ENCODE results near the gene VSIG1. TPM values are rescaled to one million over a fixed set of nuclear protein-coding genes. Genes with fewer than 3 reads are reported as not detected.
A peak's percentile ranks its signal among the peaks of the same experiment; 100 is the strongest.

Gene VSIG1
- total and polyA plus RNA-seq, 10 of the 15 experiments (the other 5 are each of a cell fraction or from before 2014, with no cell fraction given) = 0.04 to 0.08 (median 0.06) TPM; not detected in 7

GRCh38 chrX:107996124-107996523, 48.7 kb upstream of the VSIG1 start (continued):
- TF ChIP-seq RELB (IDR thresholded peaks at IDR 0.05; ENCODE audit: low read depth) = no peak

- TF ChIP-seq CEBPZ (IDR thresholded peaks at IDR 0.05; ENCODE audit: low read depth, low read length) (no peak), HDAC6 (IDR thresholded peaks at IDR 0.05; ENCODE audit: unreplicated experiment) (no peak), CHD2 (IDR thresholded peaks at IDR 0.05; ENCODE audit: borderline replicate concordance, low read depth, low read length) (no peak), ASH2L (IDR thresholded peaks at IDR 0.05; ENCODE audit: borderline replicate concordance, low read depth) (no peak), CBX5 (IDR thresholded peaks at IDR 0.05; ENCODE audit: low read depth) (no peak), FOXK2 (IDR thresholded peaks at IDR 0.05) (no peak), RUNX3 (IDR thresholded peaks at IDR 0.05; ENCODE audit: low read length) (no peak), ZNF384 (IDR thresholded peaks at IDR 0.05; ENCODE audit: borderline replicate concordance, low read depth, low read length) (no peak), ESRRA (IDR thresholded peaks at IDR 0.05; ENCODE audit: low read length) (no peak), USF1 (IDR thresholded peaks at IDR 0.05; ENCODE audit: borderline replicate concordance, extremely low read length, insufficient read depth, low read depth, low read length) (no peak)
- Histone ChIP-seq H3K4me1 (ENCODE audit: control insufficient read depth, insufficient read depth, low read length) (no peaks in the 10 kb centered on the region), H3K4me2 (ENCODE audit: control insufficient read depth, insufficient read depth) (no peak overlapping the region), H3K9me3 (replicated peaks; ENCODE audit: control insufficient read depth, insufficient read depth, low read length) (no peaks in the 10 kb centered on the region; the same call in 2 of the 3 replicates), H3K27me3 (replicated peaks in 1 of 2; ENCODE audit: control insufficient read depth in 2 of 2, insufficient read depth in 2 of 2, low read length in 1 of 2) (no peaks in the 10 kb centered on the region), H4K20me1 (ENCODE audit: control insufficient read depth, insufficient read depth) (no peaks in the 10 kb centered on the region), H2AFZ (ENCODE audit: control insufficient read depth, low read depth, low read length) (no peak overlapping the region), H3K79me2 (ENCODE audit: control insufficient read depth, insufficient read depth, low read length) (no peaks in the 10 kb centered on the region), H3K36me3 (ENCODE audit: control insufficient read depth in 2 of 2, insufficient read depth in 2 of 2, low read length in 1 of 2) (no peaks in the 10 kb centered on the region), H3K4me3 (no peak overlapping the region), H3K27ac (ENCODE audit: control insufficient read depth, insufficient read depth) (no peak overlapping the region), H3K9ac (ENCODE audit: control insufficient read depth, insufficient read depth, low read length) (no peak overlapping the region)
- DNase-seq (ENCODE audit: low read depth, low spot score) (no peak), ATAC-seq (peak; percentile 35), FAIRE-seq (no peak)
- in situ Hi-C loops (cut with MboI) = no loop called here
- ChIA-PET CTCF (interaction anchor here (0.5 to 3.3 kb wide), 9 partner anchors 9 to 964 kb away, joined by 3 to 12 read pairs (median 3); no protein-coding TSS in a partner anchor), SMC1A (ENCODE audit: uncharacterized antibody, unreplicated experiment) (no interaction called here), POLR2A (no interaction called here), RAD21 (ENCODE audit: unreplicated experiment) (no interaction called here)
- no TSS peak for BruUV-seq (replicated peaks)
- 14% methylated on average over 2 of the region's 2 CpGs for WGBS (ENCODE audit: insufficient coverage, insufficient replicate concordance, low lambda C conversion rate, missing lambda C conversion rate)
- intact Hi-C loops (cut with micrococcal nuclease; ENCODE audit: unreplicated experiment) = no loop called here
Measured at GRCh38 chrX:108000751-108001150, 44.1 kb upstream of the VSIG1 start.

Measured in GM12878 (cell line).